Measurements from ENCODE around the gene TAS2R3.

TAS2R3 gene

GRCh38 chr7:141788296-141788695 lies 24.4 kb downstream of the TAS2R3 start:
- DNase-seq: no peak

GRCh38 chr7:141789917-141790316 lies 26.0 kb downstream of the TAS2R3 start, which contains the start of gene TAS2R5:
Gene TAS2R5 (plus strand): TSS chr7:141790217. CDS start chr7:141790362, 145 bp downstream.
- no peak for DNase-seq

- DNase-seq: no peak
These were observed 28.6 kb downstream of the TAS2R3 start for GRCh38 chr7:141792526-141792925.

Data from fibroblast of upper back skin (primary cell).